HG03108 (cell line): ENCODE data around the gene TRIM52.
A peak's percentile ranks its signal among the peaks of the same experiment; 100 is the strongest.

ENCODE experiments used
- ATAC-seq: cut with Tn5 transposase; IDR thresholded peaks from one replicate; pipeline ENCODE4 v1.9.1; 2021; ENCODE audit warnings: moderate library complexity; ENCODE audit not compliant: unreplicated experiment

Gene TRIM52

DNA sequence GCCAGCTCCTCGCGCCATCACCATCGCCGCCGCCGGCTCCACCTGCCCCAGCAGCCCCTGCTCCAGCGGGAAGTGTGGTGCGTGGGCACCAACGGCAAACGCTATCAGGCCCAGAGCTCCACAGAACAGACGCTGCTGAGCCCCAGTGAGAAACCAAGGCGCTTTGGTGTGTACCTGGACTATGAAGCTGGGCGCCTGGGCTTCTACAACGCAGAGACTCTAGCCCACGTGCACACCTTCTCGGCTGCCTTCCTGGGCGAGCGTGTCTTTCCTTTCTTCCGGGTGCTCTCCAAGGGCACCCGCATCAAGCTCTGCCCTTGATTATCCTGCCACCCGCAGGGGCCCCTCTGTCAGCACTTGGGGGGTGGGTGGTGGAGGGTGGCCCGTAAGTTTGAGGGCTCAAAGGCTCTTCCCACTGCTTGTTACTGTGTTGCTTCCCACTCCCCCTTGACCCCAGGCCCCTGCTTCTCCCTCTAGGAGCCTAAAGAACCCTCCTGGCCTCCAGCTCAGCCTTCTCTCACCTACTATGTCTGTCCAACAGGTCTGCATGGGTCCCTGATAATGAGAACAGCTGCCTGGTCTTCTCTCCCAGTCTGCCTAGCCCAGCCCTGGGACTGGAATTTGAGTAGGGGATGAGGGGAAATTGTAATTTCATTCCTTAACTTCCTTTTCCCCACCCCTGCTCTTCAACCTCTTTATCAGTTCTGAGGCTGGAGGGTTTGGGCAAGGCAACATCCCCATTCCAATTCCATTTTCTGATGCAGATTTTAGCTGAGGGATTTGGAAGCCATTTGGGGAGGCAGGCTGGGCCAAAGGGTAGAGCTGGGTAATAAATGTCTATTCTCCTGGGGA lies 26.3 kb downstream of the TRIM52 start:
- no peak for ATAC-seq

DNA sequence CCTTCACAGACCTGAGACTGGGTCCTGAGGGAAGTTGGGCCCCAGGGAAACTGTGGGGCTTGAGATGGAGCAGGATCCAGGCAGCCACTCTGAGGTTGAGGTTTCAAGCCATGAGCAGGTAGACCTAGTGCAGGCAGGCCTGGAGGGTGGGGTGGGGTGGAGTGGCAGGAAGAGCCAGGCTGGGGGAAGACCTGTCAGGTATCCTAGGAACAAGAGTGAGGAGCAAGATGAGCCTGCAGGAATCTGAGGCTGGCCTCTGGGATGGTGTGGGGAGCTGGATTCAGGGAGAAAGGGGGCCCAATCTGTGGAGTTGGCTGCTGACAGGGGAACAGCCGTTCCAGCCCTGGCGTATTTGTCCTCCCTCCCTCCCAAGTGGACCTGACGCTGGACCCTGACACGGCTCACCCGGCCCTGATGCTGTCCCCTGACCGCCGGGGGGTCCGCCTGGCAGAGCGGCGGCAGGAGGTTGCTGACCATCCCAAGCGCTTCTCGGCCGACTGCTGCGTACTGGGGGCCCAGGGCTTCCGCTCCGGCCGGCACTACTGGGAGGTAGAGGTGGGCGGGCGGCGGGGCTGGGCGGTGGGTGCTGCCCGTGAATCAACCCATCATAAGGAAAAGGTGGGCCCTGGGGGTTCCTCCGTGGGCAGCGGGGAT lies 27.0 kb downstream of the TRIM52 start:
- ATAC-seq = no peak

DNA sequence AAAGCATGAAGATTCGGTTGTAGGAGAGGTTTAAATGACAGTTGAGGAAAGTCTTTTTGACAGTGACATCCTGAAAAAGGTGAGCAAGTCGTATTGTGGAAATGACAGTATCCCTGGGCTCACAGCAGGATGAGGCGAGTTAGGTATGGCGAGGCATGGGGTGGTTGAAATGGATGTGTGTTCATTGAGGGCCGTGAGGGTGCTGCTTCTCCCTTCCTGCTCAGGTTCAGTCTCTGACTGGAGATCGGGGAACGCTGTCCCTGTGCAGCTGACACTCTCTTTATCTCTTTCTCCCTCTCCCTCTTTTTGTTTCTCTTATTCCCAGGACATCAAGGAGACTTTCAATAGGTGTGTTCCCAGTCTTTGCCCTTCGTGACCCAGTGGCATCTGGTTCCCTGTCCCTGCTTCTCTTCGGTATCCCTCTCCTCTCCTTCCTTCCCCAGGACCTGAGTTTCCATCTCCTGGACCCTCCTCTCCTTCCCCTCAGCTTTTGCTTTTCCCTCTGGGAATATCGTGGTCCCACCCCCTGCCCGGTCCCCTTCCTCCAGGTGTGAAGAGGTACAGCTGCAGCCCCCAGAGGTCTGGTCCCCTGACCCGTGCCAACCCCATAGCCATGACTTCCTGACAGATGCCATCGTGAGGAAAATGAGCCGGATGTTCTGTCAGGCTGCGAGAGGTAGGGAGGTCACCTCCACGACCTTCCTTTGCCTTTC lies 27.7 kb downstream of the TRIM52 start:
- ATAC-seq = no peak

DNA sequence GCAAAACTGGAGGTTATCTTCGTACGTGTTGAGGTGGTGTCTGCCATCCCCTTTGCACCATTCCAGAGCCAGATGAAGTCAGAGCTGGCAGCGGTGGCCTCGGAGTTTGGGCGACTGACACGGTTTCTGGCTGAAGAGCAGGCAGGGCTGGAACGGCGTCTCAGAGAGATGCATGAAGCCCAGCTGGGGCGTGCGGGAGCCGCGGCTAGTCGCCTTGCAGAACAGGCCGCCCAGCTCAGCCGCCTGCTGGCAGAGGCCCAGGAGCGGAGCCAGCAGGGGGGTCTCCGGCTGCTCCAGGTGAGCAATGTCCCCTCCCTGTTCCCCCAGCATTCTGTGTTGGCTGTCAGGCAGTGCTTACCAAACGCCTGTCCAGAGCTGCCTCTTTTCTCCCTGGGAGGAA lies 28.4 kb downstream of the TRIM52 start:
- no peak for ATAC-seq

DNA sequence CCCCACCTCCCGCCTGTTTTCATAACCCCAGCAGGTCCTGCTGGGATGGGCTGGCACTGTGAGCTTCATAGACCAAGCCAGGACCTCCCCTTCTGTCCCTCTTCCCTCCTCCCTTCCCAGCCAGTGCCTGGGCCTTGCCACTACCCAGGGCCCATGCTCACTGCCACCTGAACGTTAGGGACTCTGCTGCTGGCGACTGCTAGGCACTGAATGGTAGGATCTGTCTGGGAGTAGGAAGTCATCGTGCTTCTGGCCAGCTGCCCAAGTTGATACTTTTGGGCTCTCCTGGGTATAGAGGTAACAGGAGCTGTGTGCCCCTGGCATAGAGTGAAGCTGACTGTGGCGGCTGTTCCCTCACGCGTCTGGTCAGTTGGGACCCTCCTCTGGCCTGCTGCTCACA lies 29.5 kb downstream of the TRIM52 start:
- ATAC-seq = no peak

DNA sequence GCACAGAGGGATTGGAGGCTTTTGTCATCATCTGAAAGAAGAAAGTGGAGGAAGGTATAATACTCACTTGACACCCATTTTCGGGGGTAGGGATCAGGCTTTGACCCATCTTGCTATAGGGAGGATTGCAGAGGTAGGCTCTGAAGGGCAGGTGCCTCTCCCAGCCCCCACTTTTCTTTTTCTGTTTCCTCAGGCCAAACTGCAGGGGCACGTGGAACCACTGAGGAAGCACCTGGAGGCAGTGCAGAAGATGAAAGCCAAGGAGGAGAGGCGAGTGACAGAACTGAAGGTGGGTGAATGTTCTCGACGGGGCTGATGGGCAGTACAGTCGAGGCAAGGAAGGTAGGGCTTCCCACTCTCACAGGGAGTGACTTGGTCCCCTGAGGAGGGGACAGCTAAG lies 30.4 kb downstream of the TRIM52 start:
- no peak for ATAC-seq

DNA sequence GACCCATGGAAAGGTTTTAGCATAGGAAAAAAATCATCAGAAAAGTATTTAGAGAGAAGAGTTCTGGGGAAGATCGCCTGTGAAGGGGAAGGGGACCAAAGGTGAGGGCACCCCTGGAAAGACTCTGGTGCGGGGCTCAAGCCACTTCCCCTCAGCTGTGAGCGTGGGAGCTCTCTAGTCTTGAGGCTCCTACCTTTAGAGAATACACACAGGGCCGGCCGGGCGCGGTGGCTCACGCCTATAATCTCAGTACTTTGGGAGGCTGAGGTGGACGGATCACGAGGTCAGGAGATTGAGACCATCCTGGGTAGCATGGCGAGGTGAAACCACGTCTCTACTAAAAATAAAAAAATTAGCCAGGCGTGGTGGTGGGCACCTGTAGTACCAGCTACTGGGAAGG lies 30.9 kb downstream of the TRIM52 start:
- ATAC-seq = no peak

DNA sequence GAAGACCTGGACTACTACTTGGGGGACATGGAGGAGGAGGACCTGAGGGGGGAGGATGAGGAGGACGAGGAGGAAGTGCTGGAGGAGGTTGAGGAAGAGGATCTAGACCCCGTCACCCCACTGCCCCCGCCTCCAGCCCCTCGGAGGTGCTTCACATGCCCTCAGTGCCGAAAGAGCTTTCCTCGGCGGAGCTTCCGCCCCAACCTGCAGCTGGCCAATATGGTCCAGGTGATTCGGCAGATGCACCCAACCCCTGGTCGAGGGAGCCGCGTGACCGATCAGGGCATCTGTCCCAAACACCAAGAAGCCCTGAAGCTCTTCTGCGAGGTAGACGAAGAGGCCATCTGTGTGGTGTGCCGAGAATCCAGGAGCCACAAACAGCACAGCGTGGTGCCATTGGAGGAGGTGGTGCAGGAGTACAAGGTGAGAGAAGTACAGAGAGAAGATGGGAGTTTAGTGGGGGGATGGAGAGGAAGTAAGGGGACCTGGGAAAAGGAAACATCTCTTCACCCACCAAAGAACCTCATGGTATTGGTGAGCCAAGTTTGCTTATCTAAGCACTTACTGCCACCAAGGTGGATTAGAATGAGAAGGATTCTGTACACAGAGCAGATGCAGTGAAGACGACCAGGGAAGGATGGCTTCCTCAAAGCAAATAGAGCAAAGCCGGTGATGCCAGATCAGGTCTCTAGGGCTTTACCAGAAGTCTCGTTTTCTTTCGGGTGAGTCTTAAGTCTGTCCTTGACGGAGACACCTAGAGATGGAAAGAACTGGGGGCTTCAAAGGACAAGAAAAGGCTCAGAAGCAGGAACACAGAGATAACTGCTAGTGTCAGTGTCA lies 36.3 kb downstream of the TRIM52 start:
- no peak for ATAC-seq

DNA sequence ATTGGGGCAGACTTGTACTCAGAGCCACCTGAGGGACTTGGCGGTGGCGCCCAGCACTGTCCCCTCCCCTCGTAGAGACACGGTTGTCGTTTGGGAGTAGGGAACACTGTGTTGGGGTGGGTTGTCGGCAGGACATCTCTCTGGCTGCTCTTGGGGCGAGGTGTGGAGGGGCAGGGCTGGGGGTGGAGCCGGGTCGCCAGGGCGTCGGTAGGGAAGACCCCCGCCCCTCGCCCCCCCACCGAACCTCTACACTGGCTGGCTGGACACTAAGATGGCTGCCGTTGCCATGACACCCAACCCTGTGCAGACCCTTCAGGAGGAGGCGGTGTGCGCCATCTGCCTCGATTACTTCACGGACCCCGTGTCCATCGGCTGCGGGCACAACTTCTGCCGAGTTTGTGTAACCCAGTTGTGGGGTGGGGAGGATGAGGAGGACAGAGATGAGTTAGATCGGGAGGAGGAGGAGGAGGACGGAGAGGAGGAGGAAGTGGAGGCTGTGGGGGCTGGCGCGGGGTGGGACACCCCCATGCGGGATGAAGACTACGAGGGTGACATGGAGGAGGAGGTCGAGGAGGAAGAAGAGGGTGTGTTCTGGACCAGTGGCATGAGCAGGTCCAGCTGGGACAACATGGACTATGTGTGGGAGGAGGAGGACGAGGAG lies 37.1 kb downstream of the TRIM52 start:
- no peak for ATAC-seq

DNA sequence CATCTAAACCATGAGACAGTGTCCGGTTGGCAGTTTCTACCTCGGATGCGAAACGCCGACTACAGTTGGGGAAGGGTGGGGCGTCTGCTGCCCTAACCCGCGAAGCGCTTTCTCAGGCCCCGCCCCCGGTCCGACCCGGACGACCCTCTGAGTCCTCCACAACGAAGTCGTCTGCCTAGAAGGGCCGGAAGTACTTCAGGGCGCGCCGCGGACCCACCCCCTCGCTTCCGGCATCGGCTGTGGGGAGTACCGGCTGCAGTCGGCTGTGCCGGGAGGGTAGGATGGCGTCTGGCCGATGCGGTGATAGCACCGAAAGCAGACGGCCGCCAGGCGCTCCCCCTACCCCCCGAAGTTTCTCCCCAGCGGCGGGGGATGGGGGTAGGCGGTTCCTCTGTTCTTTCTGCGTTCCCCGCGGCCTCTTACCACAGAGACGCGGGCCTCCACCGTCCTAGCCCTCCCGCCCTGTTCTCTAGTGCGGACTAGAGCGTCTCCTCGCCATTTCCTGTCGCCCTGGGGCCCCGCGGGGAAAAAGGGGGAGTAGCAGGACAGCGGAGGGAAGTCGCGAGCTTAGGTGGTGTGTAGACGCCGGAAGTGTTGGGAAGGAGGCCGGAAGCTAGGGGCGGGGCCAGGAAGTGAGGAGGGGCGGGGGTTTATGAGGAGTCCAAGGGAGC lies 37.8 kb downstream of the TRIM52 start, which contains the start of gene TRIM41:
TSS of gene TRIM41 (plus strand) at position 224 of the 671 bp plus-strand sequence. CDS start 719 bp downstream, outside the sequence.
- ATAC-seq = peak; percentile 63

DNA sequence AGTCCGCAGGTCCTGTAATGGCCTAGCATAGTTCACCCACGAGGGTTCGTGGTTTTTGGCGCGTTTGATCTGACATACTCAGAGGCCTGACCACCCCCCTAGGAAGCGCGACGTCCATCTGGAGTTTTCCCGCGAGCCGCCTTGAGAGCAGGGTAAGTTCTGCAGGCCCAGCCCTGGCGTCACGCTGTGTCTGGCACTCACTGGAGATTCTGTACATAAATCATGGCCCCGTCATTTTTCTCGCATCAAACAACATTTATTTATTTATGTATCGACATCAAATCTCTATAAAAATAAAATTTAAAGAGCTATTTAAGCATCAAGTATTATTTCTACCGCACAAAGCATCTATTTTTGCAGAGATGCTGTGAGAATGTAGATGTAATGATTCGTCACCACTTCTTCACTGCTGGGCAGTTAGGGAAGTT lies 38.3 kb downstream of the TRIM52 start:
- ATAC-seq = no peak

DNA sequence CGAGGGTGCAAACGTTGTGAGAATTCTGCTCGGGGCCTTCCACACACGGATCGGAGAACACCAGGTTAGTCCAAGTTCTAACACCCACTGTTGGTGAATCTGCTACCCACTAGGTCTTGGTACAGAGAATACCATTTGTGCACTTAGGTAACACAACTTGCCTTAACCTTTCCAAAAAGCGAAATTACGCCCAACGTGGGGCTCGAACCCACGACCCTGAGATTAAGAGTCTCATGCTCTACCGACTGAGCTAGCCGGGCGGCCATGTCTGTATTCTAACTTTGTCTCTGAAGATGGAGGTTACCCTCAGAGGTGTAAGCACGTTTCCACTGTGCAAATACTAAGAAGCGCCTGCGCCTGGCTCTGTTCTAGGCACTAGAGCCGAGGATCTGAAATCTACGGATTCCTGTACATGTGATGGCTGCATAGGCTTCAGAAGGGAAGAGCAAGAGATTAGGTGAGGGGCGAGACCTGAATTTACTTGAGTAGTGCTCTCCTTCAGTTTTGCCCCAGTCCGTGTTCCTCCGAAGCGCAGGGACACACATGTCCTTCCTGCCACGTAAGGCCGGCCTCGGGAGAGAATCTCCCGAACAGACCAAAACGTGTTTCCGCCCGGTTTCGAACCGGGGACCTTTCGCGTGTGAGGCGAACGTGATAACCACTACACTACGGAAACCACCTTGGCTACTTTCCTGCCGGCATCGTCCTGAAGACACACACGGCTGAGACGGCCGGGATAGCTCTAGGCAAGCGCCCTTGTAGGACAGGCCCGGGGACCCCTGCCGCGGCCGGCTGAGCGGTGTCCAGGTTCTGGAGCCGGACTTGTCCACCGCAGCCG lies 38.9 kb downstream of the TRIM52 start:
- ATAC-seq = no peak

DNA sequence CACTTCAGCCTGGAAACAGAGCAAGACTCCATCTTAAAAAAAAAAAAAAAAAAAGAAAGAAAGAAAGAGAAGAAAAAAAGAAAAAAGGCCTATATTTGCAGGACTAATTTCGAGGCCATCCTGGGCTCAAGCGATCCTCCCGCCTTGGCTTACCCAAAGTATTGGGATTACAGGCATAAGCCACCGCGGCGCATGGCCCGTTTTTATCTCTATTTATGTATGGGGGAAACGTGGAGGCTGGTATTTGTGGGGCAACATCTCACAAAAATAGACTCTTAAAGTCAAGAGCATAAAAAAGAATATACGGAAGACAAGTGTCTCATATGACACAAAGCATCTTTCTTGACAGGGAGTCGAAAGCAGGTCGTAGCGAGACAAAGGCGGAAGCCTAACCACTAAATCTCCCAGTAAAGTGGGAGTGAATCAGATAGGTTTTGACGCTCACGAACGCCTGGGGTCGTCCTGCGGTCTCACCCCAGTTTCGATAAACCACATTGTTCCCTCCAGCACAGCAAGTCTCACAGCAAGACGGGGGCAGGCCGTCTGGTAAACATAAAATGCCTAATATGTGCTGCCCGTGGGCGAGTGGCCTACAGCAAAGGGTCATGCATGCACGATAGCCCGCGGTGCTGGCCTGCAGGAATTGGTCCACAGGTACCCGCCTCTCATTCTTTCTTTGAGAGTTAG lies 39.7 kb downstream of the TRIM52 start:
- ATAC-seq = no peak

DNA sequence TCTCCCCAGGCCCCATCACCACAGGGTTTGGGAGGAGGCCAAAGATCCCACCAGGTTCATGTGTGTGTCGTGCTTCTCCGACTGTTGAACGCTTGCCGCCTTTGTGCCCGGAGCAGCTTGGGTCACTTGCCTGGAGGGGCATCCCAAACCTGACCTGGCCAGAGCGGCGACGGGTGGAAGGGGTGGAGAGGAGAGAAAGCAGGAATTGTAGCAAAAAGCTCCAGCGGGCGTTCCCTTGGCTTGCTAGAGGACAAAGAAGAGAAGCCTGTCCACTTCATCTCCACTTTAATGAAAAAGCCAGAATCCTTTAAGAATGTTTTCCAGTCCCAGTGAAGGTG lies 40.8 kb downstream of the TRIM52 start:
- ATAC-seq = no peak

DNA sequence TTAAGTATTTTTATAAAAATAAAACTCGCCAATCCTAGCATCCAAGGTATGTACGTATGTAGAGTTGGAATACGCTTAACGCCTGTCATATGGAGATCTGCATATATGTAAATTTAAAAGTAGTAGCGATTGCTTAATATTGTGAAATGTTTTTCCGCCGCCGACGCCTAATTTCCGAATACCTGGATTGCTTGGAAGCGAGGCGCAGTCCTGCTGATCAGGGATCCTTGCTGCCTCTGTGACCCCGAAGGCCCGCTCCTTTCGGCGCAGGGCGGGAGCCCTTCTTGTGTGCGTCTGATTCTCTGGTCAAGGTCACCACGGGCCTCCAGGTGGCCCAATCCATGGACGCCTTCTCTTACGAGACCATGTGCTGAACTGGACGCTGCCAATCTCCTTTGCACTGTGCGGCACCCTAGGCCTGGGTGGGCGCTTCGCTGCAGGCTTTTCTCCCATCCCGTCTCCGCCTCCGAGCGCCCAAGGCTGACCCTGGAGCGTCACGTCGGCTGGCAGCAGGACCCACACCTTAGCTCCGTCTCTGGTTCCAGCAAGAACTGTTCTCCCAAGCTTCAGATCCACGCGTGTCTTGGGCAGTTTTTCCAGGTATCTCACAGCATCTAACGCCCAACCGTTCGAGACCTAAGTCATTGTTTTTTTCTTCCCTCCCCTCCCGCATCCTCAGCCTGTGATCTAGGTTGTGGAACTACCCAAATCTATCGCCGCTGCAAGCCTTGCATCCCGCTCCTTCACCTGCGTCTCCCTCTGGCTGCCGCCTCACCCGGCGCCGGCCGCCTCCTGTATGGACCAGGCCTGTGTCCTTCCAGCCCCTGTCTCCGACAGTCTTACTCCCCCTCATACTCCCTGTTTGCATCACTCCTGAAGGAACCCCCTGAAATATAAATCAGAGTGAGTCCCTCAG lies 41.4 kb downstream of the TRIM52 start:
- ATAC-seq = no peak

DNA sequence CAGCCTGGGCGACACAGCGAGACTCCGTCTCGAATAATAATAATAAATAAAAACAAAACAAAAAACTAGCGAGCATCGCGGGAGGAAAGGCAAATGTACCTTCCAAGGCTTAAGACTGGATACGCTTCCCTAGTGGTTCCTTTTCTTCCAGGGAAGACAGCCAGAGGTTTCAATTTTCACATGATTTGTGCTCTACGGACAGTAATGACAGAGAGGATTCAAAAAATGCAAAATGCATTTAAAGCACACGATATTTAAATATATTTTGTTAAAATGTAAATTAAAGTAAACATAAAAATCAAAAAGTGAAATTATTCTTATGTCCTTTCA lies 42.2 kb downstream of the TRIM52 start:
- no peak for ATAC-seq

DNA sequence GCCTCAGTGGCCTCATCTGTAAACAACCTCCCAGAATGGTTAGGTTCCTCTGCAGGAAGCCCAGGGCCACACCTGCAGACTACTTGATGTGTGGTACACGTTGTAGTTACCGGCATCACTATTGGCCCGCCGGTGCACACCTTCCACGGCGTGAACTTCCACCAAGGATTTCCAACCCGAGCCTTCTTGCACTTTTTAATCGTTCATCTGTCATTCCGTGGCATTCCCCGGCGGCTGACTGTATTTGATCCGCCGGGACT lies 43.2 kb downstream of the TRIM52 start:
- peak; percentile 26 for ATAC-seq
